Neural progenitor cell (in vitro differentiated cells): ENCODE results near the gene PACS1. TPM values are rescaled to one million over a fixed set of nuclear protein-coding genes. Genes with fewer than 3 reads are reported as not detected.

Experiments
- DNase-seq: peaks from one replicate; pipeline ENCODE4 v3.0.0-alpha.2; 2016; ENCODE audit warnings: low spot score
- H2AFZ ChIP-seq: fragments of 200-600 bp; sonication (generic); replicated peaks from 2 replicates; pipeline ENCODE4 v1.6.1; 2016; ENCODE audit warnings: antibody characterized with exemption
- H3F3A ChIP-seq: fragments of 200-600 bp; sonication (generic); 2 replicates; pipeline ENCODE4 v1.6.1; 2016; ENCODE audit warnings: antibody characterized with exemption, low read depth
- H3K27ac ChIP-seq: fragments of 200-600 bp; sonication (generic); 2 replicates; pipeline ENCODE4 v1.5.1; 2016; ENCODE audit warnings: mild to moderate bottlenecking
- H3K27me3 ChIP-seq: fragments of 200-600 bp; sonication (generic); 2 replicates; pipeline ENCODE4 v1.6.1; 2016; ENCODE audit warnings: mild to moderate bottlenecking, moderate library complexity
- H3K36me3 ChIP-seq: fragments of 200-600 bp; sonication (generic); 2 replicates; pipeline ENCODE4 v1.5.1; 2016
- H3K4me1 ChIP-seq: fragments of 200-600 bp; sonication (generic); 2 replicates; pipeline ENCODE4 v1.6.1; 2016; ENCODE audit warnings: mixed run types
- H3K4me2 ChIP-seq: fragments of 200-600 bp; sonication (generic); 2 replicates; pipeline ENCODE4 v1.6.1; 2016
- H3K4me3 ChIP-seq: fragments of 200-600 bp; sonication (generic); 2 replicates; pipeline ENCODE4 v1.5.1; 2016
- H3K79me2 ChIP-seq: fragments of 200-600 bp; sonication (generic); 2 replicates; pipeline ENCODE4 v1.6.1; 2016; ENCODE audit warnings: low read depth
- H3K9ac ChIP-seq: fragments of 200-600 bp; sonication (generic); 2 replicates; pipeline ENCODE4 v1.6.1; 2016
- H3K9me3 ChIP-seq: fragments of 200-600 bp; sonication (generic); 2 replicates; pipeline ENCODE4 v1.5.1; 2016; ENCODE audit warnings: low read depth
- H4K20me1 ChIP-seq: fragments of 200-600 bp; sonication (generic); 2 replicates; pipeline ENCODE4 v1.6.1; 2016; ENCODE audit warnings: low read depth
- H3K27ac Mint-ChIP-seq: 3 replicates; pipeline ENCODE4 v1.8.0; 2021; ENCODE audit warnings: mixed read lengths
- H3K27me3 Mint-ChIP-seq: 2 replicates; pipeline ENCODE4 v1.8.0; 2022; ENCODE audit warnings: low read depth, mild to moderate bottlenecking, inconsistent platforms, moderate library complexity, mixed read lengths; ENCODE audit not compliant: insufficient read depth
- H3K36me3 Mint-ChIP-seq: 3 replicates; pipeline ENCODE4 v1.8.0; 2021; ENCODE audit warnings: mixed read lengths
- H3K4me1 Mint-ChIP-seq: 3 replicates; pipeline ENCODE4 v1.8.0; 2021; ENCODE audit warnings: mixed read lengths
- H3K4me3 Mint-ChIP-seq: 3 replicates; pipeline ENCODE4 v1.8.0; 2021; ENCODE audit warnings: mild to moderate bottlenecking, moderate library complexity, mixed read lengths
- H3K9me3 Mint-ChIP-seq: 3 replicates; pipeline ENCODE4 v1.8.0; 2020; ENCODE audit warnings: mixed read lengths
- EZH2 ChIP-seq: fragments of 200-600 bp; sonication (generic); IDR thresholded peaks from 2 replicates; pipeline ENCODE4 v1.6.1; 2017; ENCODE audit warnings: antibody characterized with exemption, mild to moderate bottlenecking, moderate library complexity
- EZH2phosphoT487 ChIP-seq: fragments of 200-600 bp; sonication (generic); IDR thresholded peaks from 2 replicates; pipeline ENCODE4 v1.6.1; 2017; ENCODE audit warnings: antibody characterized with exemption
- total RNA-seq: library from RNA; depleted of rRNA; stranded (reverse); fragments of >200 nt; gene quantifications from 2 replicates; pipeline ENCODE4 v1.2.3, GENCODE V29; 2015; ENCODE audit warnings: low replicate concordance
- TF ChIP-seq, protein P1 (sequence below): fragments of 200-600 bp; sonication (generic); IDR thresholded peaks from 2 replicates; pipeline ENCODE4 v1.5.1; 2017; ENCODE audit warnings: antibody characterized with exemption, mild to moderate bottlenecking

PACS1 gene
- total RNA-seq, 1 donor from 2014 or later = 13.4 TPM

DNA sequence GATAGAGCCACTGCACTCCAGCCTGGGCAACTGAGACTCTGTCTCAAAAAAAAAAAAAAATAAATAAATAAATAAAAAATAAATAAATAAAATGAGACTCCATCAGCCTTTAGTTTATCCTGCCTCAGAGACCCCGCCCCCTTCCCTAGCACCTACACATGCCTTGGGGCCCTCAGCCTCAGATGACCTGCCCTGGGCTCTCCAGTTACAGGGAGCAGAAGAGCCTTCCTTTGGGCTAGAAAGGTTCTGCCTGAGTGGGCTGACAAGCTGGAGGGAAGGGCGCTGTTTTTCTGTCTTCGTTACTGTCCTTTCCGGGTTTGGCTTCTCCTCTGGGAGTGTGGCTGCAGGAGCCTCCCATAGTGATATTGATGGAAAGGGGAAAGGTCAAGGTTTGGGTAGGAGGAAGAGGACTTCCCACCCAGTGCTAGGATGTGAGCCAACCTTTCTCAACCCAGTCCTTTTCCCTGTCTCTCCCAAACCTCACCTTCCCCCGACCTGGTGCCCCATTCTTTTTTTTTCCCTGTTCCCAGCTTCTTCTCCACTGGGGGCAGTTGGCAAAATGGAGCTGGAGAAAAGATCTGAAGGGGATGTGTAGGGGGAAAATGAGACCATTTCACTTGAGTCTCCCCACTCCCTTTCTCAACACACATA is 19.4 kb upstream of the PACS1 start:
- Histone ChIP-seq H3K9ac (peak overlapping the region; percentile 38), H3K4me3 (peak overlapping the region; percentile 80), H4K20me1 (peaks cover 11% of the 10 kb centered on the region), H3K4me1 (peaks cover 22% of the 10 kb centered on the region), H3K4me2 (peak overlapping the region; percentile 87), H3K79me2 (peaks cover 52% of the 10 kb centered on the region), H3K9me3 (no peaks in the 10 kb centered on the region), H3K27me3 (no peaks in the 10 kb centered on the region), H2AFZ (no peak overlapping the region), H3K27ac (peak overlapping the region; percentile 92), H3K36me3 (peaks cover 4% of the 10 kb centered on the region), H3F3A (peaks cover 32% of the 10 kb centered on the region)
- TF ChIP-seq, protein P1, sequence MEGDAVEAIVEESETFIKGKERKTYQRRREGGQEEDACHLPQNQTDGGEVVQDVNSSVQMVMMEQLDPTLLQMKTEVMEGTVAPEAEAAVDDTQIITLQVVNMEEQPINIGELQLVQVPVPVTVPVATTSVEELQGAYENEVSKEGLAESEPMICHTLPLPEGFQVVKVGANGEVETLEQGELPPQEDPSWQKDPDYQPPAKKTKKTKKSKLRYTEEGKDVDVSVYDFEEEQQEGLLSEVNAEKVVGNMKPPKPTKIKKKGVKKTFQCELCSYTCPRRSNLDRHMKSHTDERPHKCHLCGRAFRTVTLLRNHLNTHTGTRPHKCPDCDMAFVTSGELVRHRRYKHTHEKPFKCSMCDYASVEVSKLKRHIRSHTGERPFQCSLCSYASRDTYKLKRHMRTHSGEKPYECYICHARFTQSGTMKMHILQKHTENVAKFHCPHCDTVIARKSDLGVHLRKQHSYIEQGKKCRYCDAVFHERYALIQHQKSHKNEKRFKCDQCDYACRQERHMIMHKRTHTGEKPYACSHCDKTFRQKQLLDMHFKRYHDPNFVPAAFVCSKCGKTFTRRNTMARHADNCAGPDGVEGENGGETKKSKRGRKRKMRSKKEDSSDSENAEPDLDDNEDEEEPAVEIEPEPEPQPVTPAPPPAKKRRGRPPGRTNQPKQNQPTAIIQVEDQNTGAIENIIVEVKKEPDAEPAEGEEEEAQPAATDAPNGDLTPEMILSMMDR = peak; percentile 3
- no peak for TF ChIP-seq EZH2phosphoT487
- TF ChIP-seq EZH2 = no peak
- Mint-ChIP-seq H3K27ac (peak overlapping the region; percentile 99), H3K27me3 (no peaks in the 10 kb centered on the region), H3K4me3 (peak overlapping the region; percentile 96), H3K9me3 (no peaks in the 10 kb centered on the region), H3K4me1 (peaks cover 42% of the 10 kb centered on the region), H3K36me3 (peaks cover 14% of the 10 kb centered on the region)
- DNase-seq = no peak

DNA sequence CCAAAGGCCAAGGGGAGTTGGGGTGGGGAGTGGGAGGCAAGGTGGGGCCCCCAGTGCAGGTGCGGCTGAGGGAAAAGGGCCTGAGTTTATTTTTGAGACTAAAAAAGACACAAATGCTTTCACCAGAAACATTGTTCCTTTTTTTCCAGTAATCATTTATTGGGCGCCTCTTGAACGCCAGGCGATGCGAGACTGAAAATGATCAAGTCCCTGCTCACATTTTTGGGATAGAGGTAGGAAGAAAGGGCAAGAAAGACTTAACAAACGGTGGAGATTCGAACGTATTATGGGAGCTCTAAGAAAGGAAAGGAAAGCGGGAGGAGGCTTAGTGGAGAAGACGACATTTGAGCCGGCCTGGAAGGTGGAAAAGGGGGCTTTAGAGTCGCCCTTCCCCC is 18.7 kb upstream of the PACS1 start:
- peak overlapping the region; percentile 92 for H3K27ac ChIP-seq
- no peaks in the 10 kb centered on the region for H3K27me3 ChIP-seq
- peaks cover 11% of the 10 kb centered on the region for H4K20me1 ChIP-seq
- peak overlapping the region; percentile 96 for H3K4me3 Mint-ChIP-seq
- TF ChIP-seq, protein P1 = no peak
- no peak for TF ChIP-seq EZH2phosphoT487
- peak; percentile 41 for TF ChIP-seq EZH2
- H3K9ac ChIP-seq = peak overlapping the region; percentile 38
- H3K9me3 ChIP-seq = no peaks in the 10 kb centered on the region
- no peaks in the 10 kb centered on the region for H3K9me3 Mint-ChIP-seq
- H3K27me3 Mint-ChIP-seq = no peaks in the 10 kb centered on the region
- peak overlapping the region; percentile 80 for H3K4me3 ChIP-seq
- peak overlapping the region; percentile 99 for H3K27ac Mint-ChIP-seq
- no peak overlapping the region for H2AFZ ChIP-seq
- peaks cover 22% of the 10 kb centered on the region for H3K4me1 ChIP-seq
- H3K4me1 Mint-ChIP-seq = peaks cover 42% of the 10 kb centered on the region
- H3F3A ChIP-seq = peaks cover 28% of the 10 kb centered on the region
- peaks cover 6% of the 10 kb centered on the region for H3K36me3 ChIP-seq
- H3K4me2 ChIP-seq = peak overlapping the region; percentile 87
- peaks cover 17% of the 10 kb centered on the region for H3K36me3 Mint-ChIP-seq
- DNase-seq = no peak
- peaks cover 52% of the 10 kb centered on the region for H3K79me2 ChIP-seq

DNA sequence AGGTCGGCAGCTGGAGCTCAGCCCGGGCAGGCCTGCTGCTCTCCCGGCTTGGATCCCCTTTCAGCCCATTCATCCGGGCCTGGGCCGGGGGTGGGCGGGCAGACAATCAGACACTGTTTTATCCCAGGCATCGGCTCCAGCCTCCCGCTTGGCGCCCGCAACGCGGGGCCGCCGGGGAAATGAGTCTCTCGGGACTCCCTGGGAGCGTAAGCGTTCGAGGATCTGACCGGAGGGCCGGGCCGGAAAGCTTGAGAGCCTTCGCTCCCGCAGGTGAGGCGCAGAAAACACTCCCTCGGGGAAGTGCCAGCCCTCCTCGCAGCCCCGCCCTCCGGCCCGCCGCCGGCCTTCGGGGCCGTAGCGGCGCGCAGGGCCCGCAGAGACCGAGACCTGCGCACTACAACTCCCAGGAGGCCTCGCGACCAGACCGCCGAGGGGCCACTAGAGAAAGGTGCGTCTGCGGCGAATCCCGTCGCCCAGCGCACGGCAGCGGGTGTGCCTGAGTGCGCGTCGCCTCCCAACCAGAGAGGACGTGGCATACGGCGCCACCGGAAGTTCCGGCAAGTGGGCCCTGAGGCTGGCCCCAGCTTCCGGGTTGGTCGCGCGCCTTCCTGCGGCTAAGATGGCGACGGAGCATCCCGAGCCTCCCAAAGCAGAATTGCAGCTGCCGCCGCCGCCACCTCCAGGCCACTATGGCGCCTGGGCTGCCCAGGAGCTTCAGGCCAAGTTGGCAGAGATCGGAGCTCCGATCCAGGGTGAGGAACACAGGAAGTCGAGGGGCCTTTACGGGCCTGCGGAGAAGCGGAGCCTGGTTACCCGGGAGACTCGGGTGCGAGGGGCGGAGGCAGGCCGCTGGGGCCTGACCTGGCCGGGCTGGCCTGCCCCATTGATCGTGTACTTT is 18.1 kb upstream of the PACS1 start, which contains the start of gene SF3B2:
Gene SF3B2 (plus strand): TSS at position 599 of the 898 bp plus-strand sequence. CDS start 21 bp downstream, at position 620.
- Histone ChIP-seq H3F3A (peaks cover 28% of the 10 kb centered on the region), H2AFZ (peak within 1 kb of the TSS; percentile 13), H3K4me1 (peaks cover 22% of the 10 kb centered on the region), H3K27ac (peak within 1 kb of the TSS; percentile 92), H3K36me3 (peaks cover 6% of the 10 kb centered on the region), H3K9me3 (no peaks in the 10 kb centered on the region), H3K79me2 (peaks cover 48% of the 10 kb centered on the region), H3K4me3 (peak within 1 kb of the TSS; percentile 80), H3K27me3 (no peaks in the 10 kb centered on the region), H3K9ac (peak within 1 kb of the TSS; percentile 91), H4K20me1 (peaks cover 11% of the 10 kb centered on the region), H3K4me2 (peak within 1 kb of the TSS; percentile 92)
- TF ChIP-seq, protein P1 = peak; percentile 11
- peak; percentile 1 for TF ChIP-seq EZH2
- no peak for TF ChIP-seq EZH2phosphoT487
- H3K4me3 Mint-ChIP-seq = peak within 1 kb of the TSS; percentile 96
- DNase-seq = peak; percentile 100
- H3K4me1 Mint-ChIP-seq = peaks cover 42% of the 10 kb centered on the region
- H3K27me3 Mint-ChIP-seq = peaks cover 1% of the 10 kb centered on the region
- peak within 1 kb of the TSS; percentile 99 for H3K27ac Mint-ChIP-seq
- H3K9me3 Mint-ChIP-seq = no peaks in the 10 kb centered on the region
- peaks cover 22% of the 10 kb centered on the region for H3K36me3 Mint-ChIP-seq
